Activated naive CD8-positive, alpha-beta T cell treated with anti-CD3 and anti-CD28 coated beads for 36 hours (primary cell): ENCODE results near the gene PPP6R1. TPM values are rescaled to one million over a fixed set of nuclear protein-coding genes. Genes with fewer than 3 reads are reported as not detected.

ENCODE experiments used
- DNase-seq: peaks from one replicate; pipeline ENCODE4 v3.0.0; 2021
- H3K27ac Mint-ChIP-seq: one replicate; pipeline ENCODE4 v1.8.0; 2022; ENCODE audit warnings: mild to moderate bottlenecking, moderate library complexity, mixed read lengths
- H3K27me3 Mint-ChIP-seq: one replicate; pipeline ENCODE4 v1.8.0; 2022; ENCODE audit warnings: mild to moderate bottlenecking, mixed read lengths
- H3K36me3 Mint-ChIP-seq: one replicate; pipeline ENCODE4 v1.8.0; 2021; ENCODE audit warnings: mild to moderate bottlenecking, mixed read lengths
- H3K4me1 Mint-ChIP-seq: one replicate; pipeline ENCODE4 v1.8.0; 2021; ENCODE audit warnings: mixed read lengths
- H3K4me3 Mint-ChIP-seq: one replicate; pipeline ENCODE4 v1.8.0; 2022; ENCODE audit warnings: mild to moderate bottlenecking, moderate library complexity, mixed read lengths
- H3K9me3 Mint-ChIP-seq: one replicate; pipeline ENCODE4 v1.8.0; 2022; ENCODE audit warnings: mixed read lengths
- total RNA-seq, 2 experiments: library from RNA; stranded (reverse); gene quantifications; one replicate each; pipeline ENCODE4 v1.2.3, GENCODE V29; 2021

PPP6R1 gene
- total RNA-seq, 2 experiments from 2014 or later = 226 to 227 TPM

DNA sequence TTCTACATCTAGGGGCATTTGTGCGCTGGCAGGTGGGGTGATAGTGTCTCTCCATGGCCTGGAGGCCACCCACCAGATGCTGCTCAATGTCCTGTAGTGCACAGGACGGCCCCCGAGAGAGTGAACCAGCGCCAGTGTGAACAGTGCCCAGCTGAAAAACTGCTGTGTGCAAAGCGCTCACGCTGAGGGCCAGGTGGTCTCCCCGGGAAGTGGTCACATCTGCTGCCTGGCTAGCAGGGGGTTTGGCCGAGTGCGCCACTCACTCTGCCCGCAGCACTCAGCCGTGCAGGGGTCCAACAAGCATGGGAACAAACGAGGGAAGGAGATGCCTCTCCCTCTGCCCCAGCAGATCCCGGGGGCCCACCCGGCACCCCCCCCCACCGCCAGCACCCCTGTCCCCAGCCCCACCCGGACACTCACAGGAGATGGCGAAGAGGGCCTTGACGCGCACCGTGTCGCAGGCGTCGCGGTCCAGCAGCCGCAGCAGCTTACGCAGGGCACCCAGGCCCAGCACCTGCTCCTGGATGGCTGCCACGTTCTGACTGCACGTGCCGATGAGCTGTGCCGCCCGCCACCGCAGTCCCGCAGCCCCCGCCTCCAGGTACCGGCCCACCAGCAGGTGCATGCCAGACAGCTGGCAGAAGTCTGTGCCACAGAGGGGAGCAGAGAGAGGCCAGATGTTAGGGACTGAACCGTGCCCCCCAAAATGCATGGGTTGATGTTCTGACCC is 15.3 kb upstream of the PPP6R1 start:
- Mint-ChIP-seq H3K27ac (no peak overlapping the region), H3K4me1 (peaks cover 12% of the 10 kb centered on the region), H3K27me3 (no peaks in the 10 kb centered on the region), H3K4me3 (no peak overlapping the region), H3K36me3 (peaks cover 22% of the 10 kb centered on the region), H3K9me3 (no peaks in the 10 kb centered on the region)
- DNase-seq = no peak

DNA sequence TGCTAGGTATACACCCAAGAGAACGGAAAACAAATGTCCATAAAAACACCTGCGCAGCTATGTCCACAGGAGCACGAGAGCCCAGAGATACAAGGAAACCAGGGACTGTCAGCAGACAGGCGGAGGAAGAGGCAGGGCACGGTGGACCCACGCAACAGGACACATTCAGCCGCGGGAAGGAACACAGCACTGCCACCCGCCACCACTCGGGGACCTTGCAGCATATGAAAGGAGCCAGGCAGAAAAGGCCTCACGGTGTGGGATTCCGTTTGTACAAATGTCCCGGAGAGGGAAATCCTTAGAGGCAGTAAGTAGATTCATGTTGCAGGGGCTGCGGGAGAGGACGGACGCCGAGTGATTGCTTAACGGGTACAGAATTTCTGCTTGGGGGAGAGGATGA is 13.3 kb upstream of the PPP6R1 start:
- Mint-ChIP-seq H3K27me3 (no peaks in the 10 kb centered on the region), H3K27ac (no peak overlapping the region), H3K4me3 (no peak overlapping the region), H3K36me3 (peaks cover 23% of the 10 kb centered on the region), H3K4me1 (peaks cover 5% of the 10 kb centered on the region), H3K9me3 (no peaks in the 10 kb centered on the region)
- no peak for DNase-seq

DNA sequence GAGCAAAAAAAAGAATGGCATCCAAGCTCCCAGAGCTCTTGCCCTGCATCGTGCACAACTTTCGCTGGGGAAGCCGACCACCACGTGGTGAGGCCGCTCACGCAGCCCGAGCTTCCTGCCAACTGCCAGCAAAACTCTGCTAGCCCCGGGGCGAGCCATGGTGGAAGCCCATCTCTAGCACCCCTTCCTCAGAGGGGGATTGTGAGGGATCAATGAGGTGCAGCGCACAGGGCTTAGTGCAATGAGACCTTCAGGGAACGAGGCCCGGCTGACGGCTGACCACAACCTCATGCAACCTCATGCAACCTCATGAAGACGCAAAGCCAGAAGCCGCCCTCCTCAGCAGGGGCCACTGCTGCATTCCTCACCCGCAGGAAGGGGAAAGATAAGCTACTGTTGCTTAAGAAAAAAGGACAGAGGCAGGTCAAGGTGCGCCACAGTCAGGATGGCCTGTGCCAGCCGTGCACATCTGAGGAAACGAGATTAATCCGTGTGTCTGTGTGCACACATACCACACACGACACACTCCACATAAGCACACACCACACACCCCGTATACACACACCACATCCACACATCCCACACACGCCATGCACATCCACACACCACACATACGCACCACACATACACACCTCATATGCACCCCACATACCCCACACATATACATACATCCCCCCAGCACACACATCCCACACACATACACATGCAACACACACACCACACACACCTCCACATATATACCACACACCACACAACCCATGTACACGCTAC is 11.5 kb upstream of the PPP6R1 start:
- peaks cover 4% of the 10 kb centered on the region for H3K9me3 Mint-ChIP-seq
- H3K4me1 Mint-ChIP-seq = peaks cover 1% of the 10 kb centered on the region
- H3K27me3 Mint-ChIP-seq = no peaks in the 10 kb centered on the region
- H3K4me3 Mint-ChIP-seq = no peak overlapping the region
- H3K36me3 Mint-ChIP-seq = peaks cover 25% of the 10 kb centered on the region
- no peak for DNase-seq
- H3K27ac Mint-ChIP-seq = no peak overlapping the region

DNA sequence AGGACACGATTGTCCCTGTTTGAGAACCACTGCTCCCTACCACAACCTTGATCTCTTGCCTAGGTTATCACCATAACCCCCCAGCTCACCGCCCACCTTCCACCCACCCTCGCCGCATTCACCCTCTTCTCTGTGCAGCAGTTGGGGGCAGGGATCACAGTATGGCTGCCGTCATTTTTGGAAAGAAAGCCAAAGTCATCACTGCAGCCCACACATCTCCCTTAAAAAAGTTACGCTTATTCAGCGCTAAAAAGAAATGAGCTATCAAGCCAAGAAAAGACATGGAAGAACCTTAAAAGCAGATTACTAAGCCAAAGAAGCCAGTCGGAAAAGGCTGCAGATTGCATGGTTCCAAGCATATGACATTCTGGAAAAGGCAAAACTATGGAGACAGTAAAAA is 10.5 kb upstream of the PPP6R1 start:
- DNase-seq = no peak
- Mint-ChIP-seq H3K36me3 (peaks cover 25% of the 10 kb centered on the region), H3K4me3 (no peak overlapping the region), H3K27me3 (no peaks in the 10 kb centered on the region), H3K9me3 (peaks cover 4% of the 10 kb centered on the region), H3K4me1 (peaks cover 1% of the 10 kb centered on the region), H3K27ac (no peak overlapping the region)

DNA sequence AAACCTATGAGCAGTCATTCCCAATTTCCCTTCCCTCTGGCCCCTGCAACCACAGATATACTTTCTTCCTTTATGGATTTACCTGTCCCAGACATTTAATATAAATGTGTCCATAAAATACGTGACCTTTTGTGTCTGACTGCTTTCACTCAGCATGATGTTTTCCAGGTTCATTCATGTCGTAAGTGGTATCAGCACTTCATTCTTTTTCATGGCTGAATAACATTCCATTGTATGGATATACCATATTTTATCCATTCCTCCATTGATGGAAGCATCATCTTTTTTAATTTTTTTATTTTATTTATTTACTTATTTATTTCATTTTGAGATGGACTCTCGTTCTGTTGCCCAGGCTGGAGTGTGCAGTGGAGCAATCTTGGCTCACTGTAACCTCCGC is 8.0 kb upstream of the PPP6R1 start:
- H3K27ac Mint-ChIP-seq = no peak overlapping the region

DNA sequence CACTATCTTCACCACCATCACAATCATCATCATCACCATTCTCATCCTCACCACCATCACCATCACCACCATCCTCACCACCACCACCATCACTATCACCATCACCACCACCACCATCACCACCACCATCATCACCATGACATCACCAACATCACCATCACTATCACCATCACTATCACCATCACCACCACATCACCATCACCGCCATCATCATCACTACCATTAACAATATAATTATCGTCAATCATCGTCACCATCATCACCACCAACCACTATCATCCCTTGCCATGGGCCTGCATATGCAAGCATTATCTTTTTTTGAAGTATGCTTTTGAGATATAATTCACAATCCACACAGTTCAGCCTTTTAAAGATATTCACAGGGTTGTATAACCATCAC is 7.6 kb upstream of the PPP6R1 start:
- no peak overlapping the region for H3K27ac Mint-ChIP-seq
- no peaks in the 10 kb centered on the region for H3K27me3 Mint-ChIP-seq
- DNase-seq = no peak
- peaks cover 19% of the 10 kb centered on the region for H3K36me3 Mint-ChIP-seq
- H3K4me3 Mint-ChIP-seq = no peak overlapping the region
- peaks cover 4% of the 10 kb centered on the region for H3K9me3 Mint-ChIP-seq
- no peaks in the 10 kb centered on the region for H3K4me1 Mint-ChIP-seq

More for the DNA sequence above, 8.0 kb upstream of the PPP6R1 start:
- peaks cover 18% of the 10 kb centered on the region for H3K36me3 Mint-ChIP-seq
- H3K27me3 Mint-ChIP-seq = no peaks in the 10 kb centered on the region
- no peak for DNase-seq
- no peak overlapping the region for H3K4me3 Mint-ChIP-seq
- H3K4me1 Mint-ChIP-seq = no peaks in the 10 kb centered on the region
- H3K9me3 Mint-ChIP-seq = peaks cover 4% of the 10 kb centered on the region

DNA sequence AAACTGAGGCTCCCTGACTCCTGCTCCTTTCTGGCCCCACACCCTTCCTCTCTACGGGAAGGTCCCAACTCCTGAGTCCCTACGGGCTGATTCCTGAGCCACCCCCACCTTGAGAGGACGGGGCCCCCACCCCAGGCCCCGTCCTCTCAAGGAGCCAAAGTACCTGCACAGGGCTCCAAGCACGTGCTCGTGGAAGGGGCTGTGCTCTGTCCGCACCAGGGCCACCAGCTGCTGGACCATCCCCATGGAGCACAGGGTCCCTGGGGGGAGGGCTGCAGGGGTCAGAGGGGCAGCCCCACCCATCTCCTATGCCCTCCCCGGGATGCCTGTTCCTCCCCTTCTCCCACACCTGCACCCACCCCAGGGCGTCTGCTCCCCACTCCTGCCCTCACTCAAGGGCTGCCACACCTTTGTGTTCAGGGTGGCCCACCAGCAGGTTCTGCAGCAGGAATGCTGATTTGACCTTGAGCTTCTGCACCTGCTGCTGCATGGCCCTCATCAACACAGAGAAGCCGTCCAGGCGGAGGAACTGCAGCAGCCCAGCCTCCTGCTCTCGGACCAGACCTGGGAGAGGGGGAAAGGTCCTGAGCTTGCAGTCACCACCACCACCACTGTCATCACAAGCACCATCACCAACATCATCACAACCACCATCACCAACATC is 7.0 kb upstream of the PPP6R1 start:
- Mint-ChIP-seq H3K36me3 (peaks cover 20% of the 10 kb centered on the region), H3K27ac (no peak overlapping the region), H3K4me3 (no peak overlapping the region), H3K9me3 (peaks cover 4% of the 10 kb centered on the region), H3K27me3 (no peaks in the 10 kb centered on the region), H3K4me1 (no peaks in the 10 kb centered on the region)
- no peak for DNase-seq

DNA sequence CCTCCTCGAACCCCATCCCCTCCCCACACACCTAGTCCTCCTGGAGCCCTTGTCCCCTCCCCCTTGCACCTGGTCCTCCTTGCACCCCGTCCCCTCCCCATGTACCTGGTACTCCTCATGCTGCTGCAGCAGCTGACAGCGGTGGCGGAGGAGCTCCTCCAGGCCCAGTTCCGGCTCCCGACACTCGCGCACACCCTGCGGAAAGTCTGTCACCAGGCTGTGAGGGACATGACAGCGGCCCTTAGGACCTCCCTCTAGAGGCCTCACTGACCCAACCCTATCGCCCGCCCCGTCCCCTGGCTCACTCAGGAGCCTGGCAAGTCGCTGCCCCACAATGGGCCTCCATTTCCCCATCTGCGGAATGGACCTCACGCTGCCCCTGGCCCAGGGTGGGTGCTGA is 6.4 kb upstream of the PPP6R1 start:
- H3K27ac Mint-ChIP-seq = no peak overlapping the region
- peaks cover 4% of the 10 kb centered on the region for H3K4me1 Mint-ChIP-seq
- peaks cover 18% of the 10 kb centered on the region for H3K36me3 Mint-ChIP-seq

DNA sequence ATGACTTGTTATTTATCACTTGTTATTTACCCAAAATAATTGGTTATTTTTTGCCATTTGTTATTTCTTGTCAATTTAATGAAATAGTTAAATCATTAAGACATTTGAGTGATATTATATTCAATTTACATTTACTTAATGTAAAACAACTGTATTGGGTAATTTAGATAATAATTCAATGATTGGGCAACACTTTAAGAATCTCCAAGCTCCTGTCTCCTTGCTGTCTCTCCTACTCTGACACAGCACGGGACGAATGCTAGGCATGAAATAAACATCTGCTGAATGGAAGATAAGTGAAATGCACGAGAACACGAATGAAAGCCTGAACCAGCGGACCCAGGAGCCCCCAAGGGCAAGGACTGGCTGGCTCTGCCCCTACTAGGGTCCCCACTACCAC is 5.7 kb upstream of the PPP6R1 start:
- Mint-ChIP-seq H3K27ac (no peak overlapping the region), H3K4me3 (no peak overlapping the region), H3K27me3 (no peaks in the 10 kb centered on the region), H3K36me3 (peaks cover 18% of the 10 kb centered on the region), H3K4me1 (peaks cover 5% of the 10 kb centered on the region), H3K9me3 (peaks cover 4% of the 10 kb centered on the region)
- DNase-seq = no peak

More for the DNA sequence above, 6.4 kb upstream of the PPP6R1 start:
- DNase-seq = no peak
- peaks cover 4% of the 10 kb centered on the region for H3K9me3 Mint-ChIP-seq
- H3K27me3 Mint-ChIP-seq = no peaks in the 10 kb centered on the region
- no peak overlapping the region for H3K4me3 Mint-ChIP-seq

DNA sequence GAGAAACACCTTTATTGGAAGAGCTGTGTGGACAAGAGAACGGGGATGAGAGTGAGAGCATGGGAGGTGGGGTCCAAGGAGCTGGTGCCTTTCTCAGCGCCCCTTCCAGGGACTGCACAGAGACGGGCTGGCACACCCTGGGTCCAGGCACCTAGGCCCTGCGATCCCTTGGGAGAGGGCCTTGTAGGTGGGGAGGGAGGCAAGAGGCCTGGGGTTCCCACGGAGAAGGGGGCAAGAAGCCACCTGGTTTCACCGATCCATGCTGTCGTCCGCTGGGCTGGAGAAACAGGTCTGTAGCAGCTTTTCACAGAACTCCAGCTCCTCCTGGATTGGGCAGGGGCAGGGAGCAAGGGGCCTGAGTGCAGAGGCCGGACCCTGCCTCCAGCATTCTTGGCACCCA is 3.5 kb upstream of the PPP6R1 start:
- peaks cover 8% of the 10 kb centered on the region for H3K4me1 Mint-ChIP-seq
- H3K27ac Mint-ChIP-seq = no peak overlapping the region
- peaks cover 23% of the 10 kb centered on the region for H3K36me3 Mint-ChIP-seq
- no peak for DNase-seq
- peaks cover 4% of the 10 kb centered on the region for H3K9me3 Mint-ChIP-seq
- H3K4me3 Mint-ChIP-seq = no peak overlapping the region
- no peaks in the 10 kb centered on the region for H3K27me3 Mint-ChIP-seq

DNA sequence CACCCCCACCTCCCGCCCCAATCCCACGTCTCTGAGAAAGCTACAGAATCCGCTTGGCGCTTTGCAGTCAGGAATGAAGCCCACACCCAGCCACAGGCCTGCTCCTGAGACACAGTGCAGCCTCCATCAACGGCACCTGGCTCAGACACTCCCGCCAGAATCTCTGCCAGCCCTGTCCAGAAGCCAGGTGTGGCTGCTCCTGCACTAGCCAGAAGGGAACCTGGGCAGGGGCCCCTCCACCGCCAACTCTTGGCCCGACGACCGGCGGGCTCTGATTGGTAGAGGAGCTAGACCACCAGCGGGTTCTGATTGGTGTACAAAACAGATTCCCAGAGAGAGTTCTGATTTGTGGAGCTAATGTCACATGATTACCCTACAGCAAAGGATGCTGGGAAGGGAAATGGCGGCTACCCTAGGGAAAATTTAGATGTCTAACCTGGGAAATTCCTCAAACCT is 2.9 kb upstream of the PPP6R1 start:
- Mint-ChIP-seq H3K27me3 (no peaks in the 10 kb centered on the region), H3K27ac (no peak overlapping the region), H3K9me3 (peaks cover 4% of the 10 kb centered on the region), H3K4me3 (no peak overlapping the region), H3K36me3 (peaks cover 28% of the 10 kb centered on the region), H3K4me1 (peaks cover 13% of the 10 kb centered on the region)
- DNase-seq = no peak

DNA sequence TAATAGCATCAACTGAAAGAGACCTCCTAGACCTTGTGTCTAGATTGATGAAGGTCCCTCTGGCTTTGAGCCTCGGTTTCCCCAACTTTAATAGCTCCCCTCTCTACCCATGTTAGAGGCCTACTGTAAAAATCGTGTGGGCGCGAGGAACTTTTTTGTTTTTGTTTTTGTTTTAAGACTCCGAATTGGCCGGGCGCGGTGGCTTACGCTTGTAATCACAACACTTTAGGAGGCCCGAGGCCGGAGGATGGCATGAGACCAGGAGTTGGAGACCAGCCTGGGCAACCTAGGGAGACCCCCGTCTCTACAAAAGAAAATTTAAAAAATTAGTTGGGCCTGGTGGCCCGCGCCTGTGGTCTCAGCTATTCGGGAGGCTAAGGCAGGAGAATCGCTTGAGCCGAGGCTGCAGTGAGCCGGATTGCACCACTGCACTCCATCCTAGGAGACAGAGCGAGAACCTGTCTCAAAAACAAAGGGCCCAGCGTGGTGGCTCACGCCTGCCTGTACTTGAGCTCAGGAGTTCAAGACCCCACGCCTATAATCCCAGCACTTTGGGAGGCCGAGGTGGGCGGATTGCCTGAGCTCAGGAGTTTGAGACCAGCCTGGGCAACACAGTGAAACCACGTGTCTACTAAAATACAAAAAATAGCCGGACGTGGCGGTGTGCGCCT is 858 bp upstream of the PPP6R1 start:
- Mint-ChIP-seq H3K4me3 (peak overlapping the region; percentile 89), H3K36me3 (peaks cover 42% of the 10 kb centered on the region), H3K27me3 (no peaks in the 10 kb centered on the region), H3K9me3 (no peaks in the 10 kb centered on the region), H3K27ac (peak overlapping the region; percentile 97), H3K4me1 (peaks cover 30% of the 10 kb centered on the region)
- DNase-seq = no peak

DNA sequence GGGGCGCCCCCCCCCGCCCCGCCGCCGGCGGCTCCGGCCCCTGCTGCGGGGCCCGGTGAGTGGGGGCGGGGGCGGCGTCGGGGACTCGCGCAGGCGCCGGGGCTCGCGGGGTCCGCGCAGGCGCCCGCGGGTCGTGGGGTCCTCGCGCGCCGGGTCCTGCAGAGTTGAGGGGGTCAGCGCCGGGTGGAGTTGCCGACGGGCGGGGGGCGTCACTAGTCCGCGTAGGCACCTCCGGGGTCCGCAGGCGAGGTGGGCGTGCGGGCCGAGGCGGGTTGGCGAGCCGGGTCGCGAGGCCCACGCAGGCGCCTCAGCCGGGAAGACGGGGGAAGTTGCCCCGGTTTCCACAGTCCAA is 365 bp downstream of the PPP6R1 start:
- Mint-ChIP-seq H3K9me3 (no peaks in the 10 kb centered on the region), H3K4me1 (peaks cover 34% of the 10 kb centered on the region), H3K36me3 (peaks cover 54% of the 10 kb centered on the region), H3K27ac (peak overlapping the region; percentile 97), H3K27me3 (no peaks in the 10 kb centered on the region), H3K4me3 (peak overlapping the region; percentile 89)
- DNase-seq = peak; percentile 61

DNA sequence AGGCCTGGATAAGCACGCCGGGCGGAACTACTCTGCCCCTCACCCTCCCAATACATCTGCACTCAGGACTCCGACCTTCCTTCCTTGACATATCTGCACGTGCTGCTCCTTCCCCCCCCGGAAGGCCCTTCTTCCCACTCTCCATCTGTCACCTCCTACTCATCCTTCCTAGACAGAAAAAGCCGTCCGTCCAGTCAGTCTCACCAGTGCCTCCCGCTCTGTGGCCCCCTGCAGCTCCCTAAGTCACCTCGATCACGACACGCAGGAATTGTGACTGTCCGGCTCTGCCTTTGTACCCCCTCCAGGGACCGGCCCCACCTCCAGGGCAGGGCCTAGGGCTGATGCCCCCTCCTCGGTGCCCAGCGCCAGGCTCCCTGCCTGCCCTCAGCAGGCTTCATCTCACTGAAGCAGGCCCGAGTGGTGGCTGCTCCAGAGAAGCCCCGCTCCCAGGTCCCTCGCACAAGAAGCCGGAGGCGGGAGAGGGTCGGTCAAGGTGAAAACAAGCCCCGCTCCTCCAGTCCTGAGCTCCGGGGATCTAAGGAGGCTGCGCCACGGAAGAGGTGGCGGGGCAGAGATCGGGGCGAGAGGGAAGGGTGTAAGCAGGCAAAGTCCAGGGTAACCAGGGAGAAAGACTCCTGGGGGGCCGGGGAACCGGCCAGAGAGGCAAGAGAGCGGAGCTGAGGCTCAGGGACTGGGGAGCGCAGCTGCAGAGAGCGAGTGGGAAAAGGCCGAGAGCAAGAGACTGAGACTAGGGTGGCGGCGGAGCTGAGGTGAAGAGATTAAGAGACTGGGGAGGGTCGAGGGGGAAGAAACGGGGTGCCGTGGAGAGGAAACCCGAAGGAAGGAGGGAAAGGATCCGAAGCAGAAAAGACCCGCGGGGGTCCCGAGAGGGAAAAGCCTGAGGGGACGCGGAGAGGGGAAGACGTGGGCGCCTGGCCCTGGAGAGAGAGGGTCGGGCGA is 1.1 kb downstream of the PPP6R1 start:
- peaks cover 41% of the 10 kb centered on the region for H3K4me1 Mint-ChIP-seq
- peaks cover 56% of the 10 kb centered on the region for H3K36me3 Mint-ChIP-seq
- H3K27ac Mint-ChIP-seq = peak overlapping the region; percentile 98
- DNase-seq = peak; percentile 26
- H3K9me3 Mint-ChIP-seq = no peaks in the 10 kb centered on the region
- H3K4me3 Mint-ChIP-seq = peak overlapping the region; percentile 100
- no peaks in the 10 kb centered on the region for H3K27me3 Mint-ChIP-seq
